ENCODE results near the gene PKD2.

- TF ChIP-seq CTCF (IDR thresholded peaks at IDR 0.05; ENCODE audit: poor library complexity, severe bottlenecking) (no peak), RAD21 (conservative IDR thresholded peaks at IDR 0.05) (no peak), SMC3 (conservative IDR thresholded peaks at IDR 0.05; ENCODE audit: poor library complexity) (no peak), POLR2AphosphoS5 (IDR thresholded peaks at IDR 0.05) (no peak), REST (IDR thresholded peaks at IDR 0.05; ENCODE audit: borderline replicate concordance) (no peak)
Measured at GRCh38 chr4:88029556-88029955, 22.1 kb downstream of the PKD2 start.

Measured in neural cell (in vitro differentiated cells).